SK-N-SH treated with all-trans-retinoic acid at 6 μM for 48 hours (cell line): Measurements from ENCODE around the gene KIRREL3.

Source experiments
- ARNTL ChIP-seq: fragments of 450-650 bp; formaldehyde crosslinking; IDR thresholded peaks from 2 replicates; pipeline ENCODE4 v1.5.0; 2020; ENCODE audit warnings: low read depth, mild to moderate bottlenecking, moderate library complexity, borderline replicate concordance
- CREB5 ChIP-seq: fragments of 250-450 bp; sonication (Bioruptor Pico); IDR thresholded peaks from 2 replicates; pipeline ENCODE4 v1.5.1; 2020; ENCODE audit warnings: low read depth, mild to moderate bottlenecking, moderate library complexity
- CSRNP3 ChIP-seq: fragments of 250-450 bp; sonication (Bioruptor Pico); IDR thresholded peaks from 2 replicates; pipeline ENCODE4 v1.5.1; 2021; ENCODE audit warnings: mild to moderate bottlenecking, moderate library complexity
- ISL1 ChIP-seq: fragments of 250-450 bp; sonication (Bioruptor Pico); IDR thresholded peaks from 2 replicates; pipeline ENCODE4 v2.1.2; 2022; ENCODE audit warnings: mild to moderate bottlenecking, moderate library complexity
- PATZ1 ChIP-seq: fragments of 250-450 bp; sonication (Bioruptor Pico); IDR thresholded peaks from 2 replicates; pipeline ENCODE4 v1.8.0; 2020; ENCODE audit warnings: mild to moderate bottlenecking, moderate library complexity, borderline replicate concordance
- ZFP30 ChIP-seq: fragments of 450-650 bp; formaldehyde crosslinking; IDR thresholded peaks from 2 replicates; pipeline ENCODE4 v1.5.0; 2022; ENCODE audit warnings: mild to moderate bottlenecking, moderate library complexity
- ZNF8 ChIP-seq: fragments of 450-650 bp; formaldehyde crosslinking; IDR thresholded peaks from 2 replicates; pipeline ENCODE4 v1.5.0; 2020; ENCODE audit warnings: mild to moderate bottlenecking, moderate library complexity

GRCh38 chr11:126834573-126834972, 166.0 kb downstream of the KIRREL3 start:
- TF ChIP-seq ZFP30 (CRISPR knock-in tag) (no peak), ARNTL (CRISPR knock-in tag) (no peak), PATZ1 (no peak), ISL1 (no peak), CREB5 (CRISPR knock-in tag) (no peak), ZNF8 (CRISPR knock-in tag) (no peak), CSRNP3 (CRISPR knock-in tag) (no peak)
